ENCODE data around the gene SCNN1A.

The SCNN1A gene

GRCh38 chr12:6376079-6376869 lies 911 bp upstream of the SCNN1A start:
- TF ChIP-seq, protein P1, sequence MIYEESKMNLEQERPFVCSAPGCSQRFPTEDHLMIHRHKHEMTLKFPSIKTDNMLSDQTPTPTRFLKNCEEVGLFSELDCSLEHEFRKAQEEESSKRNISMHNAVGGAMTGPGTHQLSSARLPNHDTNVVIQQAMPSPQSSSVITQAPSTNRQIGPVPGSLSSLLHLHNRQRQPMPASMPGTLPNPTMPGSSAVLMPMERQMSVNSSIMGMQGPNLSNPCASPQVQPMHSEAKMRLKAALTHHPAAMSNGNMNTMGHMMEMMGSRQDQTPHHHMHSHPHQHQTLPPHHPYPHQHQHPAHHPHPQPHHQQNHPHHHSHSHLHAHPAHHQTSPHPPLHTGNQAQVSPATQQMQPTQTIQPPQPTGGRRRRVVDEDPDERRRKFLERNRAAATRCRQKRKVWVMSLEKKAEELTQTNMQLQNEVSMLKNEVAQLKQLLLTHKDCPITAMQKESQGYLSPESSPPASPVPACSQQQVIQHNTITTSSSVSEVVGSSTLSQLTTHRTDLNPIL (CRISPR knock-in tag; IDR thresholded peaks at IDR 0.05; ENCODE audit: low read depth), result no peak
- TF ChIP-seq ZNF70 (CRISPR knock-in tag; IDR thresholded peaks at IDR 0.05), result no peak
- TF ChIP-seq TOX (CRISPR knock-in tag; IDR thresholded peaks at IDR 0.05; ENCODE audit: borderline replicate concordance), result no peak
- no peak for TF ChIP-seq ESRRG (CRISPR knock-in tag; IDR thresholded peaks at IDR 0.05)
- TF ChIP-seq ISL1 (CRISPR knock-in tag; IDR thresholded peaks at IDR 0.05), result no peak
- TF ChIP-seq TCF4 (CRISPR knock-in tag; IDR thresholded peaks at IDR 0.05; ENCODE audit: borderline replicate concordance), result no peak
- TF ChIP-seq ZNF565 (CRISPR knock-in tag; conservative IDR thresholded peaks at IDR 0.05; ENCODE audit: low read depth), result no peak
- TF ChIP-seq BACH2 (CRISPR knock-in tag; IDR thresholded peaks at IDR 0.05; ENCODE audit: borderline replicate concordance), result no peak
- TF ChIP-seq OSR1 (CRISPR knock-in tag; IDR thresholded peaks at IDR 0.05), result no peak
- TF ChIP-seq ZC3H10 (CRISPR knock-in tag; IDR thresholded peaks at IDR 0.05), result no peak
- no peak for TF ChIP-seq RARB (CRISPR knock-in tag; IDR thresholded peaks at IDR 0.05)
- no peak for TF ChIP-seq PPARA (CRISPR knock-in tag; IDR thresholded peaks at IDR 0.05; ENCODE audit: borderline replicate concordance)
- no peak for TF ChIP-seq PATZ1 (CRISPR knock-in tag; IDR thresholded peaks at IDR 0.05; ENCODE audit: borderline replicate concordance)
- TF ChIP-seq ZFP30 (CRISPR knock-in tag; IDR thresholded peaks at IDR 0.05), result no peak
- TF ChIP-seq CSDC2 (CRISPR knock-in tag; IDR thresholded peaks at IDR 0.05), result no peak
- no peak for TF ChIP-seq ARNTL (CRISPR knock-in tag; IDR thresholded peaks at IDR 0.05; ENCODE audit: borderline replicate concordance, low read depth)
- no peak for TF ChIP-seq GLIS3 (CRISPR knock-in tag; IDR thresholded peaks at IDR 0.05)
- TF ChIP-seq ZFP3 (CRISPR knock-in tag; IDR thresholded peaks at IDR 0.05), result no peak
- TF ChIP-seq, protein P2, sequence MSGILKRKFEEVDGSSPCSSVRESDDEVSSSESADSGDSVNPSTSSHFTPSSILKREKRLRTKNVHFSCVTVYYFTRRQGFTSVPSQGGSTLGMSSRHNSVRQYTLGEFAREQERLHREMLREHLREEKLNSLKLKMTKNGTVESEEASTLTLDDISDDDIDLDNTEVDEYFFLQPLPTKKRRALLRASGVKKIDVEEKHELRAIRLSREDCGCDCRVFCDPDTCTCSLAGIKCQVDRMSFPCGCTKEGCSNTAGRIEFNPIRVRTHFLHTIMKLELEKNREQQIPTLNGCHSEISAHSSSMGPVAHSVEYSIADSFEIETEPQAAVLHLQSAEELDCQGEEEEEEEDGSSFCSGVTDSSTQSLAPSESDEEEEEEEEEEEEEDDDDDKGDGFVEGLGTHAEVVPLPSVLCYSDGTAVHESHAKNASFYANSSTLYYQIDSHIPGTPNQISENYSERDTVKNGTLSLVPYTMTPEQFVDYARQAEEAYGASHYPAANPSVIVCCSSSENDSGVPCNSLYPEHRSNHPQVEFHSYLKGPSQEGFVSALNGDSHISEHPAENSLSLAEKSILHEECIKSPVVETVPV (CRISPR knock-in tag; IDR thresholded peaks at IDR 0.05), result no peak
- ATAC-seq, result peak; percentile 72

DNA sequence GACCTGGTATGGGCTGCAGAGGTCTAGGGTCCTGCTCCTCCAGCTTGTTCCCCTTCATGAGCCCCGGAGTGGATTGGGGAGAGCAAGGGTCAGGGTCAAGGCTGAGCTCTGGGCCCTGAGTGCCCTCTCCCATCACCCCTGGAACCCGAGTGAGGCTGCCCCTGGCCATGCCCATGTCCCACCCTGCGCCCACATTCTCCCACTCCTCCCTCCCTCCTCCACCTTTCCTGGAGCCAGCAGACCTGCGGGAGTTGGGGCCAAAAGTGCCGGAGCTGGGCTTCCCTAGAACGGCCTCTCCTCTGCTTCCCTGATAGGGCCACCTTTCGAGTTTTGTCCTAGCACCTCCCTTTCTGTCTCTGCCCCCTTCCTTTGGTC lies 590 bp downstream of the SCNN1A start:
- TF ChIP-seq ZC3H10 (CRISPR knock-in tag; IDR thresholded peaks at IDR 0.05), result no peak
- no peak for TF ChIP-seq ZFP30 (CRISPR knock-in tag; IDR thresholded peaks at IDR 0.05)

DNA sequence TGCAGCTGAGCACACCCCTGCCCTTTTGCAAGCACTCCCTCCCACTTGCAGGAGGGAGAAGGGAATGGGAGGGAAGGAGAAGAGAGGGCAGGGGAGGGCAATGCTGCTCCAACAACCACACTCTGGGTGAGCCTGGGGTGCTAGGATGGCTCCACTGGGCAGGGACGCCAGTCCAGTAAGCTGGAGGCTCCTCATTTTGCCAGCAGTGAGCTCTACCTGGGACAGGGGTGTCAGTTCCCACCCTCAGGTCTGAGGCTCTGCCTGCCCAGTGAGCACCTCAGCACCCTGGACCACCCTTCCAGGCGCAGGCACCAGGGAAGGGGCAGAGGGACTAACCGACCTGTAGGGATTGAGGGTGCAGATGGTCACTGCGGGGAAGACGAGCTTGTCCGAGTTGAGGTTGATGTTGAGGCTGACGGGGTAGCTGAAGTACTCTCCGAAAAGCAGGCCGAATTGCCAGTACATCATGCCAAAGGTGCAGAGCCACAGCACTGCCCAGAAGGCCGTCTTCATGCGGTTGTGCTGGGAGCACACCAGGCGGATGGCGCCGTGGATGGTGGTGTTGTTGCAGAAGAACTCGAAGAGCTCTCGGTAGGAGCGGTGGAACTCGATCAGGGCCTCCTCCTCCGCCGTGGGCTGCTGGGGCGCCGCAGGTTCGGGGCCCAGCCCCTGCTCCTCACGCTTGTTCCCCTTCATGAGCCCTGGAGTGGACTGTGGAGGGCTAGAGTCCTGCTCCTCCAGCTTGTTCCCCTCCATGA lies 1.2 kb downstream of the SCNN1A start:
- no peak for ATAC-seq
- TF ChIP-seq OSR1 (CRISPR knock-in tag; IDR thresholded peaks at IDR 0.05) (no peak), ARNTL (CRISPR knock-in tag; IDR thresholded peaks at IDR 0.05; ENCODE audit: borderline replicate concordance, low read depth) (no peak), TCF4 (CRISPR knock-in tag; IDR thresholded peaks at IDR 0.05; ENCODE audit: borderline replicate concordance) (no peak), SNAI2 (CRISPR knock-in tag; IDR thresholded peaks at IDR 0.05) (no peak), ZC3H10 (CRISPR knock-in tag; IDR thresholded peaks at IDR 0.05) (no peak), ISL1 (CRISPR knock-in tag; IDR thresholded peaks at IDR 0.05) (no peak), PATZ1 (CRISPR knock-in tag; IDR thresholded peaks at IDR 0.05; ENCODE audit: borderline replicate concordance) (no peak), BACH2 (CRISPR knock-in tag; IDR thresholded peaks at IDR 0.05; ENCODE audit: borderline replicate concordance) (no peak), ZNF70 (CRISPR knock-in tag; IDR thresholded peaks at IDR 0.05) (no peak), PPARA (CRISPR knock-in tag; IDR thresholded peaks at IDR 0.05; ENCODE audit: borderline replicate concordance) (no peak), RARB (CRISPR knock-in tag; IDR thresholded peaks at IDR 0.05) (no peak), ZNF565 (CRISPR knock-in tag; conservative IDR thresholded peaks at IDR 0.05; ENCODE audit: low read depth) (no peak), ZFP30 (CRISPR knock-in tag; IDR thresholded peaks at IDR 0.05) (no peak), GLIS3 (CRISPR knock-in tag; IDR thresholded peaks at IDR 0.05) (no peak), TOX (CRISPR knock-in tag; IDR thresholded peaks at IDR 0.05; ENCODE audit: borderline replicate concordance) (no peak), ESRRG (CRISPR knock-in tag; IDR thresholded peaks at IDR 0.05) (no peak)
- TF ChIP-seq, protein P3, sequence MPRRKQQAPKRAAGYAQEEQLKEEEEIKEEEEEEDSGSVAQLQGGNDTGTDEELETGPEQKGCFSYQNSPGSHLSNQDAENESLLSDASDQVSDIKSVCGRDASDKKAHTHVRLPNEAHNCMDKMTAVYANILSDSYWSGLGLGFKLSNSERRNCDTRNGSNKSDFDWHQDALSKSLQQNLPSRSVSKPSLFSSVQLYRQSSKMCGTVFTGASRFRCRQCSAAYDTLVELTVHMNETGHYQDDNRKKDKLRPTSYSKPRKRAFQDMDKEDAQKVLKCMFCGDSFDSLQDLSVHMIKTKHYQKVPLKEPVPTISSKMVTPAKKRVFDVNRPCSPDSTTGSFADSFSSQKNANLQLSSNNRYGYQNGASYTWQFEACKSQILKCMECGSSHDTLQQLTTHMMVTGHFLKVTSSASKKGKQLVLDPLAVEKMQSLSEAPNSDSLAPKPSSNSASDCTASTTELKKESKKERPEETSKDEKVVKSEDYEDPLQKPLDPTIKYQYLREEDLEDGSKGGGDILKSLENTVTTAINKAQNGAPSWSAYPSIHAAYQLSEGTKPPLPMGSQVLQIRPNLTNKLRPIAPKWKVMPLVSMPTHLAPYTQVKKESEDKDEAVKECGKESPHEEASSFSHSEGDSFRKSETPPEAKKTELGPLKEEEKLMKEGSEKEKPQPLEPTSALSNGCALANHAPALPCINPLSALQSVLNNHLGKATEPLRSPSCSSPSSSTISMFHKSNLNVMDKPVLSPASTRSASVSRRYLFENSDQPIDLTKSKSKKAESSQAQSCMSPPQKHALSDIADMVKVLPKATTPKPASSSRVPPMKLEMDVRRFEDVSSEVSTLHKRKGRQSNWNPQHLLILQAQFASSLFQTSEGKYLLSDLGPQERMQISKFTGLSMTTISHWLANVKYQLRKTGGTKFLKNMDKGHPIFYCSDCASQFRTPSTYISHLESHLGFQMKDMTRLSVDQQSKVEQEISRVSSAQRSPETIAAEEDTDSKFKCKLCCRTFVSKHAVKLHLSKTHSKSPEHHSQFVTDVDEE (CRISPR knock-in tag; IDR thresholded peaks at IDR 0.05), result no peak
- TF ChIP-seq, protein P2 (CRISPR knock-in tag; IDR thresholded peaks at IDR 0.05), result no peak

More for the DNA sequence above, 590 bp downstream of the SCNN1A start:
- ATAC-seq, result no peak
